Mammary epithelial cell (primary cell): ENCODE measurements around the gene AJM1.

ENCODE experiments used
- CTCF ChIP-seq, 2 donors: IDR thresholded peaks in 1 of 2; conservative IDR thresholded peaks in 1 of 2; 2 replicates each; pipeline ENCODE4 v1.5.1; 2011 to 2012; ENCODE audit warnings: inconsistent platforms in 2 of 2, low read length in 2 of 2, mild to moderate bottlenecking in 2 of 2, control low read depth in 1 of 2, low read depth in 1 of 2; ENCODE audit not compliant: insufficient read depth in 1 of 2; ENCODE audit errors: extremely low read depth in 1 of 2
- EZH2 ChIP-seq: IDR thresholded peaks from 2 replicates; pipeline ENCODE4 v1.6.1; 2012; ENCODE audit warnings: low read length, inconsistent platforms, borderline replicate concordance

DNA sequence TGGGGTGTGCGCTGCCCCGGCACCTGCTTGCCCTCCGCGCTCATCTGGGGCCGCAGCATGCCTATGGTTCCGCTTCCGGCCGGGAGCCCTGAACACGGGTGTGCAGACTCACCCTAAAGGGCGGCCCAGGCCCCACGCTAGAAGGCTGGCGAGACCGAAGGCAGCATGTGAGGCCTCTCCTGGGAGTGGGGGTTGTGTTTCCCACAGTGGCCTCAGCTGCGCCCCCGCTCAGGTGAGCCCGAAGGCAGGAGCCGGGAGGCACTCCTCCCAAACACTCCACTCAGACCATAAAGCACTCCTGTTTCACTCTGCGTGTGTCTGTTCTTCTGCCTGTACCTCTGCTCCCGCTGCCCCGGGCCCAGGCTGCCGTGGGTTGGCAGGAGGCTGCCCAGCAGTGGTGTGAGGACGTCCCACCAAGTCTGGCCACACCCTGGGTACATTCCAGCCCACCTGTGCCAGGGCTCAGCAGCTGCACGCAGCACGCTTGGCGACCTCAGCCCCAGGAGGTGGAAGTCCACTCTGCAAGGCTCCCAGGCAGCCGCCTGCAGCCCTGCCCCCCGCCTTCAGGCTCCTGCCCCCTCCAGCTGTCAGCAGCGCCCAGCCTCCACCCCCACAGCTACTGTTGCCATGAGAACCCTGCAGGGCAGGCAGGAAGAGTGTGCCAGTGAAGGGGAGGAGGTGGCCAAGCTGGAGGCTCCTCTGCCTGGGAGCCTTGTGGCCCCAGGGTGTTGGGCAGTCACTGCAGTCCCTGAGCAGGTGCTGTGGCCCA, 1.2 kb upstream of the AJM1 start:
- no peak for TF ChIP-seq CTCF (conservative IDR thresholded peaks at IDR 0.05 in 1 of 2, IDR thresholded peaks at IDR 0.05 in 1 of 2; ENCODE audit: extremely low read depth in 1 of 2, insufficient read depth in 1 of 2, low read depth in 1 of 2, low read length in 2 of 2)
- TF ChIP-seq EZH2: no peak
